Type B pancreatic cell (in vitro differentiated cells): ENCODE measurements around the gene NAV3. TPM values are rescaled to one million over a fixed set of nuclear protein-coding genes. Genes with fewer than 3 reads are reported as not detected.
A peak's percentile ranks its signal among the peaks of the same experiment; 100 is the strongest.
"Not testable (repeated sequence)": the region's sequence is repeated elsewhere in the genome, so short reads cannot be mapped to it uniquely, and the experiment has no call there.

Source experiments
- DNase-seq: peaks from one replicate; pipeline ENCODE4 v3.0.0; 2021; ENCODE audit warnings: mixed read lengths; ENCODE audit not compliant: unreplicated experiment; ENCODE audit errors: extremely low spot score
- H3K27ac Mint-ChIP-seq: 2 replicates; pipeline ENCODE4 v1.8.0; 2021; ENCODE audit warnings: mild to moderate bottlenecking, mixed read lengths
- H3K27me3 Mint-ChIP-seq: 2 replicates; pipeline ENCODE4 v1.8.0; 2021; ENCODE audit warnings: mixed read lengths
- H3K36me3 Mint-ChIP-seq: 2 replicates; pipeline ENCODE4 v1.8.0; 2021; ENCODE audit warnings: mixed read lengths
- H3K4me1 Mint-ChIP-seq: one replicate; pipeline ENCODE4 v1.8.0; 2021; ENCODE audit warnings: mixed read lengths; ENCODE audit not compliant: unreplicated experiment
- H3K4me3 Mint-ChIP-seq: 2 replicates; pipeline ENCODE4 v1.8.0; 2021; ENCODE audit warnings: mild to moderate bottlenecking, mixed read lengths
- H3K9me3 Mint-ChIP-seq: 2 replicates; pipeline ENCODE4 v1.8.0; 2021; ENCODE audit warnings: mixed read lengths
- total RNA-seq: library from RNA; stranded (reverse); gene quantifications from 2 replicates; pipeline ENCODE4 v1.2.1, GENCODE V29; 2021; ENCODE audit warnings: low replicate concordance
- TF ChIP-seq, protein P1 (sequence below): fragments of 200-600 bp; sonication (generic); conservative IDR thresholded peaks from 2 replicates; pipeline ENCODE4 v1.5.0; 2021; ENCODE audit warnings: antibody characterized with exemption, mild to moderate bottlenecking

NAV3 gene
- total RNA-seq, 1 donor from 2014 or later, result 24.9 TPM

DNA sequence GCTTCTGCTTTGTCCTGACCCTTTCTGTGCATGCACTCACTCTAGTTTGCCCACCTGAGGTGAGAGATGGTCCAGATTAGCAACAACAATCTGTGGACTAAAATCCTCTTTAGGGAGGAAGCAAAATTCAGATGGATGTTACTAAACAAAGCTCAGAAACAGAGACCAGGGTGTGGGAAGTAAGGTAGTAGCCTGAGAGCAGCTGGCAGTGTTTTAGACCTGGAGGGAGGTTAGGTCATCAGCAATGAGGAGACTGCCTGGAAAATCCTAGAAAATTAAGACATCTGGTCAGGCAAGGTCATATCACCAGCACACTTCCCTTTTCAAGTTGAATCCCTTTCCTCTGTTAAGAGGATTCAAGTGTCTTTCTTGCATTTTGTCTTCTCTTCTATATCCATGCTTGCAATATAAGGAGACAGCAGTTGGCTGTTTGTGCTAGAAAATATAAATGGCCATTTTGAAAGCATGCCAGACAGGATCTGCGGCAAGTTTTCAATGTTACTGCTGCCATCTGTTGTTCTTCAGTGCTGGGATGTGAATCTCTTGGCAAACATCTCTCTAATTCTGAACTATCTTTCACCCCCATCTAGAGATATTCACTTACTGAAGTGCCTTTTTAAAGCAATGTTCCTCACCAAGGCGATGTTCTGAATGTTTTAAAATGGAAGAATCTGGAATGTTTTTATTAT, 266.4 kb downstream of the NAV3 start:
- H3K36me3 Mint-ChIP-seq, result no peaks in the 10 kb centered on the region
- peak overlapping the region; percentile 30 for H3K4me3 Mint-ChIP-seq
- DNase-seq, result no peak
- no peak overlapping the region for H3K27ac Mint-ChIP-seq
- H3K9me3 Mint-ChIP-seq, result peaks cover 11% of the 10 kb centered on the region
- no peaks in the 10 kb centered on the region for H3K27me3 Mint-ChIP-seq
- H3K4me1 Mint-ChIP-seq, result peaks cover 12% of the 10 kb centered on the region
- TF ChIP-seq, protein P1, sequence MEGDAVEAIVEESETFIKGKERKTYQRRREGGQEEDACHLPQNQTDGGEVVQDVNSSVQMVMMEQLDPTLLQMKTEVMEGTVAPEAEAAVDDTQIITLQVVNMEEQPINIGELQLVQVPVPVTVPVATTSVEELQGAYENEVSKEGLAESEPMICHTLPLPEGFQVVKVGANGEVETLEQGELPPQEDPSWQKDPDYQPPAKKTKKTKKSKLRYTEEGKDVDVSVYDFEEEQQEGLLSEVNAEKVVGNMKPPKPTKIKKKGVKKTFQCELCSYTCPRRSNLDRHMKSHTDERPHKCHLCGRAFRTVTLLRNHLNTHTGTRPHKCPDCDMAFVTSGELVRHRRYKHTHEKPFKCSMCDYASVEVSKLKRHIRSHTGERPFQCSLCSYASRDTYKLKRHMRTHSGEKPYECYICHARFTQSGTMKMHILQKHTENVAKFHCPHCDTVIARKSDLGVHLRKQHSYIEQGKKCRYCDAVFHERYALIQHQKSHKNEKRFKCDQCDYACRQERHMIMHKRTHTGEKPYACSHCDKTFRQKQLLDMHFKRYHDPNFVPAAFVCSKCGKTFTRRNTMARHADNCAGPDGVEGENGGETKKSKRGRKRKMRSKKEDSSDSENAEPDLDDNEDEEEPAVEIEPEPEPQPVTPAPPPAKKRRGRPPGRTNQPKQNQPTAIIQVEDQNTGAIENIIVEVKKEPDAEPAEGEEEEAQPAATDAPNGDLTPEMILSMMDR, result no peak

DNA sequence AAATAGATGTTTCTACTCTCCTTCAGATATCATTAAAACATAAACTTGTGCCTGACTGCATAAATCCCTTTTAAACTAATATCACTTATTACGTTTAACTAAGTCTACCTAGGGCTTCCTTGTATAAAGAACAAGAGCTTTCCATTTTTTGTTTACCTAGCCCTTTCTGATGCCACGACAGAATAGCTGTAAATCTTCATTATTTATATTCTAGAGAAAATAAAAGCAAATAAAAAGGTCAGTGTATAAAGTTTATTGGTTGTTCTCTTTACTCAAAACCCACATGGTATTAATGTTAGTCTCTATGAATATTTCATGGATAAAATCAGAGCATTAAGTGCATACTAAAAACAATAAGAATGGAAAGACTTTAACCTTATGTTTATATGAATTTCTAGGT, 269.1 kb downstream of the NAV3 start:
- Mint-ChIP-seq H3K27me3 (no peaks in the 10 kb centered on the region), H3K4me3 (no peak overlapping the region), H3K27ac (no peak overlapping the region), H3K4me1 (peaks cover 12% of the 10 kb centered on the region), H3K36me3 (no peaks in the 10 kb centered on the region), H3K9me3 (peaks cover 10% of the 10 kb centered on the region)
- TF ChIP-seq, protein P1, result no peak
- no peak for DNase-seq

DNA sequence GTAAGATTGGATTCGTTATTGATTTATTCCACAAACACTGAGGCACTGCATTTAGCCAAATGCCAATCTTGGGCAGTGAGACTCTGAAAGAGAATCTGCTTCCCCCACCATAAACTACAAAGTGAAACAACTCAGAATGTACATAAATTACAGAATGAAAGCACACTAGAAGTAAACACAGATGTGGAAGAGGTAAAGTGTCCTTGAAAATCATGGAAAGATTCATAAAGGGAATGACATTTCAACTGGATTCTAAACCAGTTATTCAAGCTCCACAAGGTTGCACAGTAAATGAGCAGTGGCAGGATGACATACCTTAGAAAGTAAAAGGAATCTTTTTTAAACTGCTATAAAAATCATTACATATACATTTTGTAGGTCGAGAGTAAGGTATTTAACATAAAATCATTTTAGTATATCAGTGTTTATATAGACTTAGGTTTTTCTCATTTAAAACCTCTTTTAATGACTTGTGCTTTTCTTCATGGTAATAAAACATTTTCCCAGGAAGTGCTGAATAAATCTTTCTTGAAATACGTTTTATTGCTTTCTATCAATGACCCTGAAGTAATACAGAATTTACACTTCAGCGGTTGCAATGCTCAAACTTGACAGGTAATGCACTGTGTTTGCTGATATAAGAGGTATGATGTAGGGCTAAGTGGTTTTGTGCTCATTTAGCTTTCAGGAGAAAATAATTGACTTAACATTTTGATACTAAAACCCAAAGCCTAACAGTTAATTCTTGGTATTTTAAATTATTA, 270.6 kb downstream of the NAV3 start:
- H3K36me3 Mint-ChIP-seq, result no peaks in the 10 kb centered on the region
- peaks cover 5% of the 10 kb centered on the region for H3K9me3 Mint-ChIP-seq
- DNase-seq, result no peak
- H3K4me1 Mint-ChIP-seq, result peaks cover 12% of the 10 kb centered on the region
- peak overlapping the region; percentile 13 for H3K4me3 Mint-ChIP-seq
- TF ChIP-seq, protein P1, result no peak
- no peaks in the 10 kb centered on the region for H3K27me3 Mint-ChIP-seq
- H3K27ac Mint-ChIP-seq, result peak overlapping the region; percentile 23

DNA sequence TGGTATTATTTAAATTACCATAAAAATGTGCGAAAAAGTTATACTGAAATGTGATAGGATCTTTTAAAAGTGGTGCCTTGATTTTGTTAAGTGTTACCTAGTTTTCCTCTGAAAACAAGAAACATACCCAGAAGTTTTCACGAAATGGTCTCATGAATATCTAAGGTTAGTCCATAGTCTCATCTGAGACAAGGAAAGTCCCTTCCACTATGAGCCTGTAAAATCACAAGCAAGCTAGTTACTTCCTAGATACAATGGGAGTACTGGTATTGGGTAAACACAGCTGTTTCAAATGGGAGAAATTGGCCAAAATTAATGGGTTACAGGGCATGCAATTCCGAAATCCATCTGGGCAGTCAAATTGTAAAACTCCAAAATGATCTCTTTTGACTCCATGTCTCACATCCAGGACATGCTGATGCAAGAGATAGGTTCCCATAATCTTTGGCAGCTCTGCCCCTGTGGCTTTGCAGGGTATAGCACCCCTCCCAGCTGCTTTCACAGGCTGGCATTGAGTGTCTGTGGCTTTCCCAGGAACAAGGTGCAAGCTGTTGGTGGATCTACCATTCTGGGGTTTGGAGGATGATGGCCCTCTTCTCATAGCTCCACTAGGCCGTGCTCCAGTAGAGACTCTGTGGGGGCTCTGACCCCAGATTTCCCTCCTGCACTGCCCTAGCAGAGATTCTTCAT, 271.4 kb downstream of the NAV3 start:
- peaks cover 8% of the 10 kb centered on the region for H3K4me1 Mint-ChIP-seq
- no peaks in the 10 kb centered on the region for H3K27me3 Mint-ChIP-seq
- no peak overlapping the region for H3K27ac Mint-ChIP-seq
- no peak overlapping the region for H3K4me3 Mint-ChIP-seq
- TF ChIP-seq, protein P1, result peak; percentile 35
- no peaks in the 10 kb centered on the region for H3K36me3 Mint-ChIP-seq
- no peak for DNase-seq
- H3K9me3 Mint-ChIP-seq, result no peaks in the 10 kb centered on the region

DNA sequence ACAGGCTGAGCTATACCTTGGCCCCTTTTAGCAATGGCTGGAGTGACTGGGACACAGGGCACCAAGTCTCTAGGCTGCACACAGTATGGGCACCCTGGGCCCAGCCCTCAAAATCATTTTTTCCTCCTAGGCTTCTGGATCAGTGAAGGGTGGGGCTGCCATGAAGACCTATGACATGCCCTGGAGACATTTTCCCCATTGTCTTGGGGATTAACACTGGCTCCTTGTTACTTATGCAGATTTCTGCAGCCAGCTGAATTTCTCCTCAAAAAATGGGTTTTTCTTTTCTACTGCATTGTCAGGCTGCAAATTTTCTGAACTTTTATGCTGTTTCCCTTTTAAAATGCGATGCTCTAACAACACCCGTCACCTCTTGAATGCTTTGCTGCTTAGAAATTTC, 272.1 kb downstream of the NAV3 start:
- H3K36me3 Mint-ChIP-seq, H3K27me3 Mint-ChIP-seq, H3K9me3 Mint-ChIP-seq, H3K4me1 Mint-ChIP-seq, H3K27ac Mint-ChIP-seq, H3K4me3 Mint-ChIP-seq, DNase-seq: not testable (repeated sequence)

DNA sequence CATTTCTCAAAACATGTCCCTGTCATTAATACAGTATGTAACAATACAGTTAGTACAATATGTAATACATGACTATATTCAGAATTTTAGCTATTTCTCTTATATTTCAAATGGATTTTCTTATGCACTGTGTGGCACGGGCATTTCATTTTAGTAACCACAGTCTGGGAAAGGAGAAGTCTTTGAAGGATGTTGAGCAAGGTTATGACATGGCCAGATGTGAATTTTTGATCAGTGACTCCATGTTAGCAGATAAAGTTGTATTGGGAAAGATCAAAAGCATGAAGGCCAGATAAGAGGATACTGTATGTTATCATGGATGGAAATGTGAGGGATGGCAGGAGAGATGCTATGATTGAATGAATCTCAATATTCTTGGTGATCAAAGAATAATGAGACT, 285.2 kb downstream of the NAV3 start:
- Mint-ChIP-seq H3K9me3 (peaks cover 10% of the 10 kb centered on the region), H3K4me1 (no peaks in the 10 kb centered on the region), H3K27me3 (no peaks in the 10 kb centered on the region), H3K36me3 (peaks cover 6% of the 10 kb centered on the region), H3K4me3 (no peak overlapping the region), H3K27ac (no peak overlapping the region)
- TF ChIP-seq, protein P1, result no peak
- no peak for DNase-seq
